ENCODE measurements around the gene ATP6V0A4.
"Not testable (repeated sequence)": the region's sequence is repeated elsewhere in the genome, so short reads cannot be mapped to it uniquely, and the experiment has no call there.

ATP6V0A4 gene

GRCh38 chr7:138752518-138753149 lies 45.4 kb downstream of the ATP6V0A4 start:
- peak; percentile 98 for FAIRE-seq
- peak; percentile 100 for DNase-seq (ENCODE audit: low spot score)

GRCh38 chr7:138750901-138751464 lies 47.0 kb downstream of the ATP6V0A4 start:
- FAIRE-seq, result no peak
- DNase-seq (ENCODE audit: low spot score), result no peak

GRCh38 chr7:138750473-138750872 lies 47.5 kb downstream of the ATP6V0A4 start:
- FAIRE-seq, result no peak
- DNase-seq (ENCODE audit: low spot score), result no peak

GRCh38 chr7:138749960-138750359 lies 48.0 kb downstream of the ATP6V0A4 start:
- DNase-seq (ENCODE audit: low spot score), result no peak
- no peak for FAIRE-seq

- no peak for FAIRE-seq
- DNase-seq (ENCODE audit: low spot score), result no peak
Measured at GRCh38 chr7:138748666-138749065, 49.3 kb downstream of the ATP6V0A4 start.

GRCh38 chr7:138746073-138746472 lies 51.9 kb downstream of the ATP6V0A4 start:
- no peak for FAIRE-seq
- no peak for DNase-seq (ENCODE audit: low spot score)

- FAIRE-seq, result no peak
- DNase-seq (ENCODE audit: low spot score), result no peak
Measured at GRCh38 chr7:138745189-138745588, 52.8 kb downstream of the ATP6V0A4 start.

- no peak for DNase-seq (ENCODE audit: low spot score)
- no peak for FAIRE-seq
Measured at GRCh38 chr7:138741453-138741735, 56.6 kb downstream of the ATP6V0A4 start.

- DNase-seq (ENCODE audit: low spot score), result no peak
- no peak for FAIRE-seq
Measured at GRCh38 chr7:138739859-138740258, 58.1 kb downstream of the ATP6V0A4 start.

GRCh38 chr7:138738551-138739335 lies 59.3 kb downstream of the ATP6V0A4 start:
- FAIRE-seq, result peak; percentile 77
- peak; percentile 73 for DNase-seq (ENCODE audit: low spot score)

GRCh38 chr7:138738114-138738513 lies 59.9 kb downstream of the ATP6V0A4 start:
- FAIRE-seq, result no peak

GRCh38 chr7:138735399-138735798 lies 62.6 kb downstream of the ATP6V0A4 start:
- no peak for DNase-seq (ENCODE audit: low spot score)

More at GRCh38 chr7:138738114-138738513, 59.9 kb downstream of the ATP6V0A4 start:
- no peak for DNase-seq (ENCODE audit: low spot score)

GRCh38 chr7:138731733-138732132 lies 66.3 kb downstream of the ATP6V0A4 start:
- DNase-seq (ENCODE audit: low spot score); FAIRE-seq: not testable (repeated sequence)

More at GRCh38 chr7:138735399-138735798, 62.6 kb downstream of the ATP6V0A4 start:
- FAIRE-seq, result no peak

- FAIRE-seq (peak; percentile 41), DNase-seq (ENCODE audit: low spot score) (no peak)
Measured at GRCh38 chr7:138729444-138729843, 68.6 kb downstream of the ATP6V0A4 start.

- no peak for FAIRE-seq
Measured at GRCh38 chr7:138727336-138728099, 70.5 kb downstream of the ATP6V0A4 start.

GRCh38 chr7:138726288-138726687 lies 71.7 kb downstream of the ATP6V0A4 start:
- no peak for DNase-seq (ENCODE audit: low spot score)
- FAIRE-seq, result no peak

More at GRCh38 chr7:138727336-138728099, 70.5 kb downstream of the ATP6V0A4 start:
- DNase-seq (ENCODE audit: low spot score), result no peak

GRCh38 chr7:138720286-138720685 lies 77.7 kb downstream of the ATP6V0A4 start:
- DNase-seq (ENCODE audit: low spot score) (no peak), FAIRE-seq (no peak)

GRCh38 chr7:138716889-138717288 lies 81.1 kb downstream of the ATP6V0A4 start:
- no peak for DNase-seq (ENCODE audit: low spot score)
- no peak for FAIRE-seq

- DNase-seq (ENCODE audit: low spot score), result no peak
- FAIRE-seq, result no peak
Measured at GRCh38 chr7:138713191-138713590, 84.8 kb downstream of the ATP6V0A4 start.

GRCh38 chr7:138712652-138713051 lies 85.3 kb downstream of the ATP6V0A4 start:
- FAIRE-seq (no peak), DNase-seq (ENCODE audit: low spot score) (no peak)

- DNase-seq (ENCODE audit: low spot score), result no peak
- FAIRE-seq, result no peak
Measured at GRCh38 chr7:138710536-138711385, 87.2 kb downstream of the ATP6V0A4 start.
